Inflammatory macrophage treated with lipopolysaccharide for 4 hours (primary cell): ENCODE results near the gene CHCHD10.

Experiments
- DNase-seq: peaks from one replicate; pipeline ENCODE4 v3.0.0-alpha.2; 2020

CHCHD10 gene

GRCh38 chr22:23786752-23787599 lies 19.2 kb upstream of the CHCHD10 start, which contains the start of gene SMARCB1:
Gene SMARCB1 (plus strand): TSS chr22:23786966. CDS start chr22:23787170, 204 bp downstream.
- peak; percentile 91 for DNase-seq

DNA sequence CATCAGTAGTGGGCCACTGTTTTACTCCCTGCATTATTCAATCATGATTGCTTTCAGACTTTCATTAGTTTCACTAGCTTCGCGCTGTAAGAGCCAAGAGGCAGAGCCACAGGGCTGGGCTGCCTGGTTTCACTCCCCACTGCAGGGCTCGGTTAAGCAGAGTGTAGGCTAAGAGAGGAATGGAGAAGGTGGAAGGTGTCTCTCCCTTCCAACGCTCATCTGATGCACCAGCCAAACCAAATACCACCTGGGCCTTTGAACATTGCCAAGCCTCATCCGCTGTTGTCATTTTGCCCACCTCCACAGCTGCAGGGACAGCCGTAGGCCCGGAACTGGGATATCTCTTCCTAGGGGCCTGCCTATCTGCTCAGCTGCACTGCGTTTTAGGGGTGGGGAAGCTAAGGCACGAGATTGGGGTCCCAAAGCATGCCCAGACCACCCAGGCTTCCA lies 18.5 kb upstream of the CHCHD10 start:
- no peak for DNase-seq

DNA sequence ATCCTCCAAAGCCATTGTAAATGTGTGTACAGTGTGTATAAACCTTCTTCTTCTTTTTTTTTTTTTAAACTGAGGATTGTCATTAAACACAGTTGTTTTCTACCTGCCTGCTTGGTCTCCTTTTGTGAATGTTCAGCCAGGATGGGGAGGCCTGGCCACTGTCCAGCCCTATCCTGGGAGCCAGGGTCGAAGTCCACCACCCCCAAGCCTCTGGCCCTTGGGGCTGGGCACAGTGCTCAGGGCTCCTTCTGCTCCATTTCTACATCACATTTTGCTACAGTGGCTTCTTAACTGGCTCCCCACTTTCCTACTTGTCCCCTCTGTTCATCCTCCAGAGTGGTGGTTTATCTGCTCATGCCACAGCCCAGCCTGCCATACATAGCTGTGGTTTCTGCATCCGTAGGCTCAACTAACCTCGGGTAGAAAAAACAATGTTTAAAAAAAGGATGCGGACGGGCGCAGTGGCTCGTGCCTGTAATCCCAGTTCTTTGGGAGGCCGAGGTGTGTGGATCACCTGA lies 16.5 kb upstream of the CHCHD10 start:
- DNase-seq = no peak

DNA sequence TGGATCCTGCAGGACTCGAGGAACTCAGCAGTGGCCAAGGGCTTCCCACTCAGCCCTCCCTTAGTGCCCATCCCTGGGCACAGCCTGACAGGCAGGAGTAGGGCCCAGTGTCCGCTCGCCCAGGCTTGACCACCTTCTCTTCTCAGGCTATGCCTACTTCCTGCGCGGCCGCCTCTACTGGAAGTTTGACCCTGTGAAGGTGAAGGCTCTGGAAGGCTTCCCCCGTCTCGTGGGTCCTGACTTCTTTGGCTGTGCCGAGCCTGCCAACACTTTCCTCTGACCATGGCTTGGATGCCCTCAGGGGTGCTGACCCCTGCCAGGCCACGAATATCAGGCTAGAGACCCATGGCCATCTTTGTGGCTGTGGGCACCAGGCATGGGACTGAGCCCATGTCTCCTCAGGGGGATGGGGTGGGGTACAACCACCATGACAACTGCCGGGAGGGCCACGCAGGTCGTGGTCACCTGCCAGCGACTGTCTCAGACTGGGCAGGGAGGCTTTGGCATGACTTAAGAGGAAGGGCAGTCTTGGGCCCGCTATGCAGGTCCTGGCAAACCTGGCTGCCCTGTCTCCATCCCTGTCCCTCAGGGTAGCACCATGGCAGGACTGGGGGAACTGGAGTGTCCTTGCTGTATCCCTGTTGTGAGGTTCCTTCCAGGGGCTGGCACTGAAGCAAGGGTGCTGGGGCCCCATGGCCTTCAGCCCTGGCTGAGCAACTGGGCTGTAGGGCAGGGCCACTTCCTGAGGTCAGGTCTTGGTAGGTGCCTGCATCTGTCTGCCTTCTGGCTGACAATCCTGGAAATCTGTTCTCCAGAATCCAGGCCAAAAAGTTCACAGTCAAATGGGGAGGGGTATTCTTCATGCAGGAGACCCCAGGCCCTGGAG lies 15.7 kb upstream of the CHCHD10 start:
- no peak for DNase-seq

GRCh38 chr22:23782703-23783102 lies 14.9 kb upstream of the CHCHD10 start:
- DNase-seq = no peak

- no peak for DNase-seq
Observed at GRCh38 chr22:23782252-23782651, 14.5 kb upstream of the CHCHD10 start.

GRCh38 chr22:23781511-23782183 lies 13.9 kb upstream of the CHCHD10 start:
- DNase-seq = no peak

DNA sequence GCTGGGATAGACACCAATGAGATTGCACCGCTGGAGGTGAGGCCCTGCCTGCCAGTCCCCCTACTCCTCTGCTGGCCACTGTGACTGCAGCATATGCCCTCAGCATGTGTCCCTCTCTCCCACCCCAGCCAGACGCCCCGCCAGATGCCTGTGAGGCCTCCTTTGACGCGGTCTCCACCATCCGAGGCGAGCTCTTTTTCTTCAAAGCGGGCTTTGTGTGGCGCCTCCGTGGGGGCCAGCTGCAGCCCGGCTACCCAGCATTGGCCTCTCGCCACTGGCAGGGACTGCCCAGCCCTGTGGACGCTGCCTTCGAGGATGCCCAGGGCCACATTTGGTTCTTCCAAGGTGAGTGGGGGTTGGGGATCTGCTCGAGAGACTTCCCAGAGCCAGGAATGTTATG lies 13.3 kb upstream of the CHCHD10 start:
- no peak for DNase-seq

- no peak for DNase-seq
Observed at GRCh38 chr22:23780146-23780748, 12.5 kb upstream of the CHCHD10 start.

GRCh38 chr22:23779731-23780130 lies 12.0 kb upstream of the CHCHD10 start:
- DNase-seq = no peak

- no peak for DNase-seq
Observed at GRCh38 chr22:23779083-23779482, 11.3 kb upstream of the CHCHD10 start.

- no peak for DNase-seq
Observed at GRCh38 chr22:23778577-23778900, 10.8 kb upstream of the CHCHD10 start.

DNA sequence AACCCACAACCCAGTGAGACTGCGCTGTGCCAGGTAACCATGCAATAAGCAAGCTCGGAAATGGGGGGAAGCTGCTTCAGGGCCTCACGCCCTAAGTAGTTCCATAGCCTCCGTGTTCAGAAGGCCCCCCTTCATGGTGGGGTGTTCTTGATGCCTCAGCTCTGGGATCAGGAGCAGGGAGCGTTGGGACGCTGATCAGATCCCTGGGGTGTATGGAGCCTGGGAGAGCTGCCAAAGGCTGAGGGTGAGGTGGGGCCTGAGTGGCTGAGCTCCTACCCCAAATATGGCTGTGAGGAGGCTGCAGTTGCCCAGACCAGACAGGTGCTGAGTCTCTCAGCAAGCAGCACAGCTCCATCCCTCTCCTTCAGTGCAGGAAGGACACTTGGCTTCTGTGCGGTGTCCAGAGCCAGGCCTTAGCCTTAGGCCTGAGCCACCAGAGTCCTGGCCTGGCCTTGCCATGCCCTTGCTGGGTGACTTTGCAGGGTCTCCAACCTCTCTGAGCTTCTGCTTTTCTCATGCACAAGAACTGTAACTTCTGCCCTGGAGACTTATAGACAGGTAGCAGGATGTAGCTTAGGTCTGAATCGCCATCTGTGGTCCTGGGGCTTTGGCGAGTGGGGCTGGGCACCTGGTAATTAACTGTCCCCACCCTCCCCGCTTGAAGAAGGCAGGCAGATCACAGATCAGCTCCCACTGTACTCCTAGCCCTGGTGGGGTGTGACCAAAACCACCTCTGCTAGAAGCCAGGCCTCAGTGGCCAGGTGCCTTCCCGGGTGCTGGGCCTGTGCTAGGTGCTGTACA lies 10.2 kb upstream of the CHCHD10 start:
- no peak for DNase-seq

GRCh38 chr22:23775779-23776375 lies 8.1 kb upstream of the CHCHD10 start:
- DNase-seq = no peak

GRCh38 chr22:23774922-23775436 lies 7.2 kb upstream of the CHCHD10 start:
- no peak for DNase-seq

DNA sequence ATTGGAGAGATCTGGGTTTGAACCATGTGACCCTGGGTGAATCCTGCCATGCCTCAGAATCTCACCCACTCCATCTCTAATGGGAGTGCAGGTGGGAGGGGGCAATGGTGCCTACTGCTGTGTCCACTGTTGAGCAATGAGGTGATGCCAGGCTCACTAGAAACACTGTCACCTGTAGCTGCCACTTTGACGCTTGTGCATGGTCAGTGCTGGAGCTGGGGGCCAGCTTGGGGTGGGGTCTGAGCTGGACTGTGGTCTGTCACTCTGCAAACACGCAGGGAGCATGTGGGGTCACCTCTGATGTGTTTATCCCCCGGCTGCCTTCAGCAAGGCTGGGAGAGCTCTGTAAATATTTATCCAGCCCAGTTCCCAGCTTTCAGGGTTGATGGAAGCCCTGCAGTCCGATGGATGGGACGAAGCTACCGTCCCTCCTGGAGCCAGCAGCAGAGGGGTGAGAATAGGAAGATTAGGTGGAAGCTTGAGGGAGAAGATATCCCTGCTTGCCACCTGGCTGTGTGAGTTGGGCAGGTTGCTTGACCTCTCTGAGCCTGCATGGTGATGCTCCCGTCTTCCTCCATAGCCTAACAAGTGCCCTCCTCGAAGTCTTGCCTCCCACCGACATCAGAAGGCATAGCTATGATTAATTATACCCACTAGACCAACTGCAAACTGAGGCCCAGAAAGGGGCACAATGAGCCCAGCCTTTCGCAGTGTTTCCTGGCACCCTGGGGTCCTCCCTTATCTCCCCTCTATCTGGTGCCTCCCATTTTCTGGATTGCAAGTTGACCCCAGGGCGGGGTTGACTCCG lies 6.5 kb upstream of the CHCHD10 start:
- no peak for DNase-seq

DNA sequence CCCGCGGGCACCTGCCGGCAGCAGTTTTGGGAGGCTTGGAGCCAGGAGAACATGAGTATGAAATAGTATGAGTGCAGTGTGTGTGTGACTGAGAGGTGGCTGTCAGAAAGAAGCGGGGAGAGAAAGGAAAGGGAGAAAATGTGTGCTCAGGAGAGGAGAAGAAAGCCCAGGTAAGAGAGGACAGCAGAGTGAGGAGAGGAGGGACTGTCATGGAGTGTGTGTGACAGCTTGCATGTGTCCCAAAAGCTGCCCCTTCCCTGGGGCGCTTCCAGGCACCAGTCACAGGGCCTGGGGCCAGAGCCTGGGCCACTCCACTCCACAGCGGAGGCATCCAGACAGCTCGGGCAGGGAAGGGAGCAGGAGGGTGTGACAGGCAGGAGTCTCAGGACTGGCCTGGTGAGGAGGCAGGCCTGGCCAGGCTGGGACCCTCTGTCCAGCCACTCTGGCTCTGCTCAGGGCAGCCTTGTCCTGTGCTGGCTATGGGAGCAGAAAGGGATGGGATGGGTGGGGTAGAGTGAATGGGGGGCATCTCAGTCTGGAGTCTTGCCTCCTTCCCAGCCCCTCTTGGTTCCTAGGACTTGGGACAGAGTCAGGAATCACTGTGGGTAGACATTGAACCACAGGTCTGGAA lies 5.8 kb upstream of the CHCHD10 start:
- no peak for DNase-seq

GRCh38 chr22:23772649-23773473 lies 5.1 kb upstream of the CHCHD10 start, which contains the start of gene MMP11:
Gene MMP11 (plus strand): TSS chr22:23772849. CDS start chr22:23772871, 22 bp downstream.
- peak; percentile 13 for DNase-seq

- DNase-seq = no peak
Observed at GRCh38 chr22:23772315-23772648, 4.5 kb upstream of the CHCHD10 start.
